ENCODE measurements around the gene PREP. TPM values are rescaled to one million over a fixed set of nuclear protein-coding genes. Genes with fewer than 3 reads are reported as not detected.

PREP gene
- total RNA-seq, 5 donors from 2014 or later (not counting 1 experiment from before 2014, with no cell fraction given) = 27.4 to 34.0 (median 30.7) TPM

- Mint-ChIP-seq H3K4me3 (no peak overlapping the region), H3K36me3 (no peaks in the 10 kb centered on the region), H3K4me1 (no peaks in the 10 kb centered on the region), H3K27ac (no peak overlapping the region), H3K9me3 (no peaks in the 10 kb centered on the region), H3K27me3 (peaks cover 7 to 12% of the 10 kb centered on the region in 2 donors)
- no peak overlapping the region for H3K4me3 ChIP-seq (ENCODE audit: control insufficient read depth in 1 of 2, extremely low read depth in 1 of 2, low read length in 1 of 2)
- no peak for DNase-seq
- H3K9me3 ChIP-seq = no peaks in the 10 kb centered on the region
- ChIA-PET POLR2A (no interaction called here), CTCF (no interaction called here)
- peaks cover 0 to 5% of the 10 kb centered on the region in 2 experiments for H3K27me3 ChIP-seq (replicated peaks in 1 of 2; ENCODE audit: control insufficient read depth in 2 of 2, extremely low read depth in 1 of 2, insufficient read depth in 2 of 2, low read length in 1 of 2)
- no peak overlapping the region for H3K27ac ChIP-seq (ENCODE audit: low read length)
- no peaks in the 10 kb centered on the region for H3K4me1 ChIP-seq (ENCODE audit: control insufficient read depth in 1 of 2, extremely low read depth in 1 of 2, insufficient read depth in 2 of 2, low read length in 2 of 2)
- ATAC-seq (replicated peaks in 1 of 4) = no peak
- no peaks in the 10 kb centered on the region for H3K36me3 ChIP-seq (ENCODE audit: control insufficient read depth in 2 of 2, extremely low read depth in 1 of 2, insufficient read depth in 1 of 2, low read length in 1 of 2)
These were observed 145.5 kb downstream of the PREP start for GRCh38 chr6:105257340-105257739.

- no peaks in the 10 kb centered on the region for H3K36me3 ChIP-seq (ENCODE audit: control insufficient read depth in 2 of 2, extremely low read depth in 1 of 2, insufficient read depth in 1 of 2, low read length in 1 of 2)
- no peak overlapping the region for H3K4me3 Mint-ChIP-seq
- no peak for DNase-seq
- H3K9me3 ChIP-seq = no peaks in the 10 kb centered on the region
- no peak overlapping the region for H3K4me3 ChIP-seq (ENCODE audit: control insufficient read depth in 1 of 2, extremely low read depth in 1 of 2, low read length in 1 of 2)
- no peak overlapping the region for H3K27ac Mint-ChIP-seq
- H3K4me1 Mint-ChIP-seq = no peaks in the 10 kb centered on the region
- no peaks in the 10 kb centered on the region for H3K4me1 ChIP-seq (ENCODE audit: control insufficient read depth in 1 of 2, extremely low read depth in 1 of 2, insufficient read depth in 2 of 2, low read length in 2 of 2)
- ATAC-seq (replicated peaks in 1 of 4) = no peak
- H3K36me3 Mint-ChIP-seq = no peaks in the 10 kb centered on the region
- no peaks in the 10 kb centered on the region for H3K9me3 Mint-ChIP-seq
- H3K27me3 ChIP-seq (replicated peaks in 1 of 2; ENCODE audit: control insufficient read depth in 2 of 2, extremely low read depth in 1 of 2, insufficient read depth in 2 of 2, low read length in 1 of 2) = peaks cover 0 to 5% of the 10 kb centered on the region in 2 experiments
- H3K27me3 Mint-ChIP-seq = peaks cover 8 to 10% of the 10 kb centered on the region in 2 donors
- H3K27ac ChIP-seq (ENCODE audit: low read length) = no peak overlapping the region
- CTCF ChIA-PET = no interaction called here
- POLR2A ChIA-PET = no interaction called here
These were observed 146.3 kb downstream of the PREP start for GRCh38 chr6:105256619-105257018.

- DNase-seq = no peak
- peaks cover 2 to 10% of the 10 kb centered on the region in 2 donors for H3K27me3 Mint-ChIP-seq
- no peaks in the 10 kb centered on the region for H3K36me3 Mint-ChIP-seq
- ChIA-PET CTCF (no interaction called here), POLR2A (no interaction called here)
- H3K27me3 ChIP-seq (replicated peaks in 1 of 2; ENCODE audit: control insufficient read depth in 2 of 2, extremely low read depth in 1 of 2, insufficient read depth in 2 of 2, low read length in 1 of 2) = no peaks in the 10 kb centered on the region
- H3K4me1 Mint-ChIP-seq = no peaks in the 10 kb centered on the region
- no peak overlapping the region for H3K27ac ChIP-seq (ENCODE audit: low read length)
- H3K9me3 ChIP-seq = no peaks in the 10 kb centered on the region
- no peak overlapping the region for H3K27ac Mint-ChIP-seq
- no peak for ATAC-seq (replicated peaks in 1 of 4)
- 88% methylated on average over 3 of the region's 6 CpGs for WGBS (ENCODE audit: insufficient coverage)
- H3K4me1 ChIP-seq (ENCODE audit: control insufficient read depth in 1 of 2, extremely low read depth in 1 of 2, insufficient read depth in 2 of 2, low read length in 2 of 2) = no peaks in the 10 kb centered on the region
- no peaks in the 10 kb centered on the region for H3K36me3 ChIP-seq (ENCODE audit: control insufficient read depth in 2 of 2, extremely low read depth in 1 of 2, insufficient read depth in 1 of 2, low read length in 1 of 2)
- H3K4me3 ChIP-seq (ENCODE audit: control insufficient read depth in 1 of 2, extremely low read depth in 1 of 2, low read length in 1 of 2) = no peak overlapping the region
- H3K4me3 Mint-ChIP-seq = no peak overlapping the region
- no peaks in the 10 kb centered on the region for H3K9me3 Mint-ChIP-seq
These were observed 149.1 kb downstream of the PREP start for GRCh38 chr6:105253787-105254186.

- ATAC-seq (replicated peaks in 1 of 4) = no peak
- peaks cover 4 to 10% of the 10 kb centered on the region in 2 donors for H3K27me3 Mint-ChIP-seq
- Histone ChIP-seq H3K4me3 (ENCODE audit: control insufficient read depth in 1 of 2, extremely low read depth in 1 of 2, low read length in 1 of 2) (no peak overlapping the region), H3K27me3 (replicated peaks in 1 of 2; ENCODE audit: control insufficient read depth in 2 of 2, extremely low read depth in 1 of 2, insufficient read depth in 2 of 2, low read length in 1 of 2) (no peaks in the 10 kb centered on the region), H3K27ac (ENCODE audit: low read length) (no peak overlapping the region), H3K36me3 (ENCODE audit: control insufficient read depth in 2 of 2, extremely low read depth in 1 of 2, insufficient read depth in 1 of 2, low read length in 1 of 2) (no peaks in the 10 kb centered on the region), H3K4me1 (ENCODE audit: control insufficient read depth in 1 of 2, extremely low read depth in 1 of 2, insufficient read depth in 2 of 2, low read length in 2 of 2) (no peaks in the 10 kb centered on the region), H3K9me3 (no peaks in the 10 kb centered on the region)
- ChIA-PET CTCF (no interaction called here), POLR2A (no interaction called here)
- no peaks in the 10 kb centered on the region for H3K9me3 Mint-ChIP-seq
- no peak overlapping the region for H3K27ac Mint-ChIP-seq
- WGBS (ENCODE audit: insufficient coverage) = 93% methylated on average over 2 of the region's 2 CpGs
- DNase-seq = no peak
- H3K4me1 Mint-ChIP-seq = no peaks in the 10 kb centered on the region
- H3K36me3 Mint-ChIP-seq = no peaks in the 10 kb centered on the region
- H3K4me3 Mint-ChIP-seq = no peak overlapping the region
These were observed 151.2 kb downstream of the PREP start for GRCh38 chr6:105251689-105252088.

- H3K36me3 Mint-ChIP-seq = no peaks in the 10 kb centered on the region
- POLR2A ChIA-PET = no interaction called here
- Histone ChIP-seq H3K36me3 (ENCODE audit: control insufficient read depth in 2 of 2, extremely low read depth in 1 of 2, insufficient read depth in 1 of 2, low read length in 1 of 2) (no peaks in the 10 kb centered on the region), H3K4me3 (ENCODE audit: control insufficient read depth in 1 of 2, extremely low read depth in 1 of 2, low read length in 1 of 2) (no peak overlapping the region), H3K4me1 (ENCODE audit: control insufficient read depth in 1 of 2, extremely low read depth in 1 of 2, insufficient read depth in 2 of 2, low read length in 2 of 2) (no peaks in the 10 kb centered on the region), H3K9me3 (no peaks in the 10 kb centered on the region), H3K27me3 (replicated peaks in 1 of 2; ENCODE audit: control insufficient read depth in 2 of 2, extremely low read depth in 1 of 2, insufficient read depth in 2 of 2, low read length in 1 of 2) (no peaks in the 10 kb centered on the region), H3K27ac (ENCODE audit: low read length) (no peak overlapping the region)
- no peak for ATAC-seq (replicated peaks in 1 of 4)
- no peak for DNase-seq
- H3K4me3 Mint-ChIP-seq = no peak overlapping the region
- H3K9me3 Mint-ChIP-seq = peaks cover 0 to 3% (median 0%) of the 10 kb centered on the region in 3 donors
- 56% methylated on average over 2 of the region's 2 CpGs for WGBS (ENCODE audit: insufficient coverage)
- H3K4me1 Mint-ChIP-seq = no peaks in the 10 kb centered on the region
- CTCF ChIA-PET = no interaction called here
- peaks cover 5 to 8% of the 10 kb centered on the region in 2 donors for H3K27me3 Mint-ChIP-seq
- no peak overlapping the region for H3K27ac Mint-ChIP-seq
These were observed 152.3 kb downstream of the PREP start for GRCh38 chr6:105250533-105250932.

GRCh38 chr6:105243487-105243886, 159.4 kb downstream of the PREP start:
- DNase-seq (no peak), ATAC-seq (replicated peaks in 1 of 4) (no peak)
- Mint-ChIP-seq H3K27me3 (peaks cover 20 to 42% of the 10 kb centered on the region in 2 donors), H3K27ac (no peak overlapping the region), H3K36me3 (no peaks in the 10 kb centered on the region), H3K9me3 (peaks cover 2 to 3% (median 3%) of the 10 kb centered on the region in 3 donors), H3K4me3 (no peak overlapping the region), H3K4me1 (no peaks in the 10 kb centered on the region)
- H3K4me3 ChIP-seq (ENCODE audit: control insufficient read depth in 1 of 2, extremely low read depth in 1 of 2, low read length in 1 of 2) = no peak overlapping the region
- H3K27ac ChIP-seq (ENCODE audit: low read length) = no peak overlapping the region
- H3K4me1 ChIP-seq (ENCODE audit: control insufficient read depth in 1 of 2, extremely low read depth in 1 of 2, insufficient read depth in 2 of 2, low read length in 2 of 2) = no peaks in the 10 kb centered on the region
- ChIA-PET POLR2A (no interaction called here), CTCF (interaction anchor here in 1 of 2 donors (0.5 kb wide), 1 partner anchor 649 kb away, joined by 3 read pairs; no protein-coding TSS in a partner anchor)
- H3K9me3 ChIP-seq = no peaks in the 10 kb centered on the region
- 49% methylated on average over 2 of the region's 2 CpGs for WGBS (ENCODE audit: insufficient coverage)
- peaks cover 0 to 2% of the 10 kb centered on the region in 2 experiments for H3K27me3 ChIP-seq (replicated peaks in 1 of 2; ENCODE audit: control insufficient read depth in 2 of 2, extremely low read depth in 1 of 2, insufficient read depth in 2 of 2, low read length in 1 of 2)
- no peaks in the 10 kb centered on the region for H3K36me3 ChIP-seq (ENCODE audit: control insufficient read depth in 2 of 2, extremely low read depth in 1 of 2, insufficient read depth in 1 of 2, low read length in 1 of 2)

GRCh38 chr6:105235155-105235554, 167.7 kb downstream of the PREP start:
- ChIA-PET POLR2A (no interaction called here), CTCF (no interaction called here)
- 67% methylated on average over 2 of the region's 5 CpGs for WGBS (ENCODE audit: insufficient coverage)
- peaks cover 12 to 22% (median 18%) of the 10 kb centered on the region in 3 donors for H3K9me3 Mint-ChIP-seq
- no peaks in the 10 kb centered on the region for H3K36me3 ChIP-seq (ENCODE audit: control insufficient read depth in 2 of 2, extremely low read depth in 1 of 2, insufficient read depth in 1 of 2, low read length in 1 of 2)
- H3K4me1 Mint-ChIP-seq = no peaks in the 10 kb centered on the region
- H3K27me3 Mint-ChIP-seq = peaks cover 42 to 50% of the 10 kb centered on the region in 2 donors
- H3K27ac ChIP-seq (ENCODE audit: low read length) = no peak overlapping the region
- no peak overlapping the region for H3K4me3 ChIP-seq (ENCODE audit: control insufficient read depth in 1 of 2, extremely low read depth in 1 of 2, low read length in 1 of 2)
- ATAC-seq (replicated peaks in 1 of 4) (no peak), DNase-seq (no peak)
- H3K27ac Mint-ChIP-seq = no peak overlapping the region
- H3K9me3 ChIP-seq = no peaks in the 10 kb centered on the region
- no peaks in the 10 kb centered on the region for H3K4me1 ChIP-seq (ENCODE audit: control insufficient read depth in 1 of 2, extremely low read depth in 1 of 2, insufficient read depth in 2 of 2, low read length in 2 of 2)
- no peak overlapping the region for H3K4me3 Mint-ChIP-seq
- H3K36me3 Mint-ChIP-seq = no peaks in the 10 kb centered on the region
- peaks cover 0 to 22% of the 10 kb centered on the region in 2 experiments for H3K27me3 ChIP-seq (replicated peaks in 1 of 2; ENCODE audit: control insufficient read depth in 2 of 2, extremely low read depth in 1 of 2, insufficient read depth in 2 of 2, low read length in 1 of 2)
